HG03066 (cell line): Measurements from ENCODE around the gene KLK6.

Experiments
- ATAC-seq: cut with Tn5 transposase; IDR thresholded peaks from one replicate; pipeline ENCODE4 v1.9.1; 2021; ENCODE audit warnings: low read depth; ENCODE audit not compliant: unreplicated experiment

The KLK6 gene

GRCh38 chr19:50959731-50960500, 9.5 kb downstream of the KLK6 start:
- ATAC-seq = no peak

- ATAC-seq = no peak
Measured at GRCh38 chr19:50957587-50957986, 11.8 kb downstream of the KLK6 start.

- no peak for ATAC-seq
Measured at GRCh38 chr19:50952910-50953309, 16.5 kb downstream of the KLK6 start, which contains the start of gene KLK5. TSS of gene KLK5 (minus strand) at chr19:50953038. CDS start at chr19:50952657, 381 bp downstream.

DNA sequence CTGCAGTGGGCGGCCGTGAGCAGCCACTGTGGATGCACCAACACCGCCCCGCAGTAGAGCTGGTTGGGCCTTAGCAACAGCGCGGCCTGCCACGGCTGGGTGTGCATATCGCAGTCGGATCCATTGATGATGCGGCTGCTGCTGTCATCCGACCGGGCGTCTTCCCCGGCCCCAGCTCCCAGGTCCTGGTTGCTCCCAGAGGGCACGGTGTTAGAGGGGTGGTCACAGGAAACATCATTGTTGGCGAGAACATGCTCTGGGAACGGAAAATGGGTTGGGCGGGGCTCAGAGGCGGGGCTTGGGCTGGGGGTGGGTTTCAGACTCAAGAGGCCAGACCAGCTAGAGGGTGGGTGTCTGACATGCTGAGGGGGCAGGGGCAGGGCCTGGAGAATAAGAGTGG, 19.5 kb downstream of the KLK6 start:
- no peak for ATAC-seq

DNA sequence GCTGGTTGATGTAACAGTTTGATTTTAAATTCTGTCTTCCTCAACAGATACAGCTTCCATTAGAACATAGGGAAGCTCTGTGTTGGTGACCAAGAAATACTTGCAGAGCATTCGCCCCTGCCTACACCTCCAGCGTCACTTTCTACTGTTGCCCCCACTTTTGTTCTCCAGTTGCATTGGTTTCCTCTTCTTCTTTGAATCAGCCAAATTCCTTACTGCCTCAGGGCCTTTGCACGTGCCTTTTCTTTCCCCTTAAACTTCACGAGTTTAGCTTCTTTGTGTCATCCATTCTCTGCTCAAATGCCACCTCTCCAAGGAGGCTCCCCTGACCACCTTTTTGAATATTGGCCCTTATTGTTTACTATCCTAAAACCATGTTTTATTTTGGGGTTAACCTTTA, 22.3 kb downstream of the KLK6 start:
- ATAC-seq = no peak

GRCh38 chr19:50944795-50945194, 24.6 kb downstream of the KLK6 start:
- ATAC-seq = no peak

GRCh38 chr19:50943074-50943828, 26.1 kb downstream of the KLK6 start:
- ATAC-seq = no peak

DNA sequence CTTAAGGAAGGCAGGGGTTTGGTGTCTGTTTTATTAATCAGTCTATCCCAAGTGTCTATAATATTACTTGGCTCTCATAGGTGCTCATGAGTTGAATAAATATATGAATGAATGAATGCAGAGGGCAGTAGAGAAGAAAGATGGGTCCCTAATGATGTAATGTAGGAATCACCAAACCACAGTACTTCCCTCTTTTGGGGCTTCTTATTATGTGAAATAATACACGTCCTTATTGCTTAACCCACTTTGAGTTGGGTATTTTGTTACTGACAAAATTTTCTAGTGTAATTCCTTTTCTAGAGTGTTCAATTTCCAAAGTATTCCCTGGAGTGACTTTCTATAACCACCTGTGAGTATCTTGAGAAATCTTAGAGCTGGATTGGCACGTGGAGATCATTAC, 29.8 kb downstream of the KLK6 start:
- no peak for ATAC-seq

GRCh38 chr19:50933640-50934039, 35.8 kb downstream of the KLK6 start:
- ATAC-seq = no peak

DNA sequence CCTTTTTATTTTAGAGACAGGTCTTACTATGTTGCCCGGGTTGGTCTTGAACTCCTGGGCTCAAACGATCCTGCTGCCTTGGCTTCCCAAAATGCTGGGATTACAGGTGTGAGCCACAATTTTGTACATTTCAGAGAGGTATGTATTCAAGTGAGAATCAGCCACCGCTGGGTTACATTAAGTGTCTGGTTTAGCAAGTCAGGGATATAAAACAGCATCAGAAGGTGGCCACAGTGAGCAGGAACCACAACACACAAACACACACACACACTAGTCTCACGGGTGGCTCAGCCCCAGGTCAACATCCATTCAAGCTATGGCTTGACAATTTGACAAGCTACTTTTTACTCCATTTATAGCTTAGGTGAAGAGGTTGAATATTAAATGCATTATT, 36.7 kb downstream of the KLK6 start:
- ATAC-seq = no peak

GRCh38 chr19:50932018-50932689, 37.2 kb downstream of the KLK6 start:
- no peak for ATAC-seq

DNA sequence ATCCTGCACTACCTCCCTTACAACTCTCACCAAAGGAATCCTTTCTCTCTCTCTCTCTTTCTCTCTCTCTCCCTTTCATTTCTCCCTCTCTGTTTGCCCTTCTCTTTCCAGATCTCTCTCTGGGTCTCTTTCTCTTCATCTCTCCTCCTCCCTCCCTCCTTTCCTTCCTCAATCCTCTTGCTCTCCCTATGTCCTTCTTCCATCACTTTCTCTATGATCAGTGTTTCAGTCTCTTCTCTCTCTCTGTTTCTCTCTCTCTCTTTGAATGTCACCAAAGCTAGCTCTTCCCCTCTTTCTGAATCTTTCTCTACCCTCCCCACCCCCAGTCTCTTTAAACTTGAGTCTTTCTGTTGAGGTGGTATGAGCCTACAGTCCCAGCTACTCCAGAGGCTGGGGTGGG, 38.4 kb downstream of the KLK6 start:
- no peak for ATAC-seq

GRCh38 chr19:50928831-50929230, 40.6 kb downstream of the KLK6 start:
- ATAC-seq = no peak

DNA sequence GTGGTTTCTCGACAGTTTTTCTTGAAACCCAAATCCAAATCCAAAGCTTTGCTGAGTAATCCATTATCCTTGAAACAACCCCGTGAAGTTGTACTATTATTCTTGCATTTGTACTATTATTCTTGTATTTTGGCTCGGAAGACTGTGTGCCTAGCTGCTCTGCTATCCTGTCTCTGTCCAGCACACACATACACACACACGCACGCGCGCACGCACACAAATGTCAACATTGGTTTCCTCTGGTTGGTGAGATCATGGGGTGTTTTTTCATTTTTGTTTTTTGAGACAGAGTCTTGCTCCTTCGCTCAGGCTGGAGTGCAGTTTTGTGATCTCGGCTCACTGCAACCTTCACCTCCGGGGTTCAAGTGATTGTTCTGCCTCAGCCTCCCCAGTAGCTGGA, 43.2 kb downstream of the KLK6 start:
- no peak for ATAC-seq

DNA sequence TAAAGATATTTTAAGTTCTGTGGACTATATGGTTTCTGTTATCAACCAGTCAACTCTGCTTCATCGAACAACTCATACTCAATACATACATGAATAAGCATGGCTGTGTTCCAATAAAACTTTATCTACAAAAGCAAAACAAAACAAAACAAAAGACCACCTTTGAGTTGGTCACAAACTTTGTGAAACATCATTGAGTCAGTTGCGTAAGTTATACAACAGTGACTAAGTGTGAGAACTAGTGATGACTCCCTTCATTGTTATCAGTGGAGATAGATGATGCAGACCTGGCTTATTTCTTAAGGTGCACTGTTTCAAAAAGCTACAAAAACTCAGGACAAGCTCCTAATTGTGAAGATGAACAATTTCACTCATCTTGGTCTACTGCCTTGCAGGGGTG, 43.7 kb downstream of the KLK6 start:
- ATAC-seq = no peak

GRCh38 chr19:50924586-50924985, 44.8 kb downstream of the KLK6 start:
- no peak for ATAC-seq

DNA sequence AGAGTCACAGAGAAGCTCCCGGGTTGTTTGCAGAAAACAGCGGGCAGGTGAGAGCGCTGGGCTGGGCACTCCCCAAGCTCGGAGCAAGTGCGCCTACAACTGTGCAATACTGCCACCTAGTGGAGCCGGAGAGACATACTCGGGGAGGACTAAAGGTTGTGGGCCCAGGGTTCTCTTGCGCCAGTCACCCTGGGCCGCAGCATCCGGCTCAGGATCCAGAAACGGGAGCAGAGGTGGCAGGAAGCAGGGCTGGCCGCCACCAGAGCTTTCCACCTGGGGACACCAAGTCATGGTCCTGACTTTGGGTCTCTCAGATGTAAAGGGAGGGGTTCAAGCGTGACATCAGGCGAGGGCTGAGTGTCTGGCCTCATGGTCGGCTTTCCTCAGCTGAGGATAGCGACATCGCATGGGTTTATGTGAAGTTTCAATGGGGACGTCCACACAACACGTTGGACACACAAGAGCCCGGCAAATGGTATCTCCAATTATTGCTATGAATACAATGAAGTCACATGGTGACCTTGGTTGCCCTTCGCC, 47.0 kb downstream of the KLK6 start:
- ATAC-seq = no peak

- ATAC-seq = no peak
Measured at GRCh38 chr19:50921426-50922316, 47.7 kb downstream of the KLK6 start.

DNA sequence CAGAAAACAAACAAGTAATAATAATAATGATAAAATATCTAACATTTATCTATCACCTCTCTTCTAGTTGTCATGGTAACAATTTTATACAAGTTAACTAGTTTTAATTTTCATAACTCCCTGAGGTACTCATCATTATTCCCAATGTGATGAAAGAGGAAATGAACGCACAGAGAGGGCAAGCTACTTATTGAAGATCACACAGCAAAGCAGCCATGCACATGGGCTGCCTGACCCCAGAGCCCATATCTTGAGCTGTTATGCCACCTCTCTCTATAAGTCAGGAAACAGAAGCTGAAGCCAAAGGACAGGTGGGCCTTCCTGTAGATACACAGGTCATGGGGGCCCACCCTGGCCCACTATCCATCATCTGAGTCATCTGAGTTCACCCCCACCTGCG, 53.3 kb downstream of the KLK6 start:
- ATAC-seq = no peak
